IMR-90 (cell line): ENCODE data around the gene PERM1. TPM values are rescaled to one million over a fixed set of nuclear protein-coding genes. Genes with fewer than 3 reads are reported as not detected.

Source experiments
- ATAC-seq: fragments of 200-7000 bp; cut with Tn5 transposase; 2 replicates; pipeline ENCODE4 v1.9.1; 2020; ENCODE audit warnings: low read depth, mild to moderate bottlenecking, moderate library complexity
- BruUV-seq: library from RNA; stranded (reverse); fragments of 400-500 nt; replicated peaks from 2 replicates; lab custom pipeline; 2021; lab: Mats Ljungman, UMichigan
- CTCF ChIA-PET: fragments of 300-600 bp; formaldehyde crosslinking; extraction: SDS; loops from one replicate; lab custom pipeline; 2021; ENCODE audit warnings: antibody characterized with exemption; lab: Yijun Ruan, JAX
- POLR2A ChIA-PET: fragments of 300-600 bp; sonication (Branson Sonifier 250); formaldehyde crosslinking; loops from one replicate; lab custom pipeline; 2022; ENCODE audit warnings: antibody characterized with exemption; ENCODE audit not compliant: unreplicated experiment; lab: Charles Lee
- DNase-seq: peaks from one replicate; pipeline ENCODE4 v3.0.0; 2013
- H2AFZ ChIP-seq: replicated peaks from 2 replicates; pipeline ENCODE3; 2013; ENCODE audit warnings: low read length, mild to moderate bottlenecking; ENCODE audit not compliant: poor library complexity
- H2AK5ac ChIP-seq: 2 replicates; pipeline ENCODE4 v1.6.1; 2013; ENCODE audit warnings: low read depth, low read length, inconsistent platforms
- H2AK9ac ChIP-seq: replicated peaks from 2 replicates; pipeline ENCODE3; 2013; ENCODE audit warnings: mild to moderate bottlenecking, low read depth, low read length, moderate library complexity; ENCODE audit not compliant: poor library complexity
- H2BK120ac ChIP-seq: 2 replicates; pipeline ENCODE4 v1.6.1; 2013; ENCODE audit warnings: low read depth, low read length, inconsistent platforms
- H2BK15ac ChIP-seq: 3 replicates; pipeline ENCODE4 v1.6.1; 2013; ENCODE audit warnings: low read depth, low read length, inconsistent platforms
- H2BK20ac ChIP-seq: 2 replicates; pipeline ENCODE4 v1.6.1; 2013; ENCODE audit warnings: low read depth, mild to moderate bottlenecking, inconsistent platforms, low read length, moderate library complexity
- H2BK5ac ChIP-seq: 2 replicates; pipeline ENCODE4 v1.6.1; 2013; ENCODE audit warnings: mild to moderate bottlenecking, low read depth, low read length, inconsistent platforms; ENCODE audit not compliant: poor library complexity, severe bottlenecking
- H3K14ac ChIP-seq: replicated peaks from 2 replicates; pipeline ENCODE4 v1.6.1; 2013; ENCODE audit warnings: low read depth, low read length, inconsistent platforms
- H3K18ac ChIP-seq: 2 replicates; pipeline ENCODE4 v1.6.1; 2013; ENCODE audit warnings: low read depth, low read length, control low read depth
- H3K23ac ChIP-seq: 2 replicates; pipeline ENCODE4 v1.6.1; 2013; ENCODE audit warnings: low read depth, low read length, inconsistent platforms
- H3K27ac ChIP-seq: 2 replicates; pipeline ENCODE4 v1.5.1; 2013; ENCODE audit warnings: mild to moderate bottlenecking, control low read depth, low read length; ENCODE audit not compliant: insufficient read depth
- H3K27me3 ChIP-seq: 2 replicates; pipeline ENCODE4 v1.6.1; 2013; ENCODE audit warnings: low read length; ENCODE audit not compliant: control insufficient read depth, insufficient read depth
- H3K36me3 ChIP-seq: 2 replicates; pipeline ENCODE4 v1.6.1; 2013; ENCODE audit warnings: low read length, mixed read lengths; ENCODE audit not compliant: control insufficient read depth, insufficient read depth
- H3K4ac ChIP-seq: 2 replicates; pipeline ENCODE4 v1.6.1; 2013; ENCODE audit warnings: low read depth, low read length, inconsistent platforms
- H3K4me1 ChIP-seq: 2 replicates; pipeline ENCODE4 v1.6.1; 2013; ENCODE audit warnings: low read length, mixed read lengths; ENCODE audit not compliant: control insufficient read depth, insufficient read depth
- H3K4me2 ChIP-seq: 2 replicates; pipeline ENCODE4 v1.6.1; 2013; ENCODE audit warnings: low read depth, mild to moderate bottlenecking, control low read depth, low read length, moderate library complexity
- H3K4me3 ChIP-seq: 2 replicates; pipeline ENCODE4 v1.5.1; 2013; ENCODE audit warnings: low read depth, mild to moderate bottlenecking, control low read depth, low read length, moderate library complexity; ENCODE audit not compliant: insufficient read depth
- H3K56ac ChIP-seq: 2 replicates; pipeline ENCODE4 v1.6.1; 2013; ENCODE audit warnings: low read length, inconsistent platforms; ENCODE audit not compliant: insufficient read depth; ENCODE audit errors: extremely low read depth
- H3K79me1 ChIP-seq, 2 experiments: 2 replicates each; pipeline ENCODE4 v1.6.1; 2013; ENCODE audit warnings: low read length in 2 of 2, inconsistent platforms in 1 of 2, low read depth in 1 of 2
- H3K9ac ChIP-seq: 2 replicates; pipeline ENCODE4 v1.6.1; 2013; ENCODE audit warnings: low read depth, low read length, control low read depth
- H3K9me1 ChIP-seq: 2 replicates; pipeline ENCODE4 v1.6.1; 2013; ENCODE audit warnings: low read length, inconsistent platforms; ENCODE audit not compliant: insufficient read depth
- H3K9me3 ChIP-seq: 2 replicates; pipeline ENCODE4 v1.6.1; 2013; ENCODE audit warnings: low read length; ENCODE audit not compliant: control insufficient read depth, insufficient read depth
- H4K20me1 ChIP-seq: 2 replicates; pipeline ENCODE4 v1.6.1; 2013; ENCODE audit warnings: low read length, inconsistent platforms; ENCODE audit not compliant: insufficient read depth
- H4K5ac ChIP-seq: 2 replicates; pipeline ENCODE4 v1.6.1; 2013; ENCODE audit warnings: mild to moderate bottlenecking, low read depth, low read length, control low read depth
- H4K8ac ChIP-seq, 2 experiments: 2 replicates each; pipeline ENCODE4 v1.6.1; 2013; ENCODE audit warnings: low read depth in 2 of 2, low read length in 2 of 2, control low read depth in 1 of 2, inconsistent platforms in 1 of 2
- H4K91ac ChIP-seq: 2 replicates; pipeline ENCODE4 v1.6.1; 2013; ENCODE audit warnings: low read depth, low read length, inconsistent platforms; ENCODE audit not compliant: insufficient read depth
- CEBPB ChIP-seq: IDR thresholded peaks from 2 replicates; pipeline ENCODE4 v1.6.1; 2012; ENCODE audit warnings: low read depth, low read length, improper control_type of control experiment
- CHD1 ChIP-seq: IDR thresholded peaks from 2 replicates; pipeline ENCODE4 v1.6.1; 2012; ENCODE audit warnings: low read depth, low read length, improper control_type of control experiment
- CTCF ChIP-seq: conservative IDR thresholded peaks from 2 replicates; pipeline ENCODE4 v1.5.1; 2012; ENCODE audit warnings: mild to moderate bottlenecking, low read depth, low read length, improper control_type of control experiment
- ELK1 ChIP-seq: fragments of 150-350 bp; IDR thresholded peaks from 2 replicates; pipeline ENCODE4 v1.6.1; 2016; ENCODE audit warnings: low read depth, mild to moderate bottlenecking, low read length, moderate library complexity, borderline replicate concordance
- FOS ChIP-seq: fragments of 150-350 bp; IDR thresholded peaks from 2 replicates; pipeline ENCODE4 v1.6.1; 2016; ENCODE audit warnings: low read depth, low read length
- MAFK ChIP-seq: IDR thresholded peaks from 2 replicates; pipeline ENCODE4 v1.6.1; 2012; ENCODE audit warnings: low read depth, low read length, improper control_type of control experiment
- MXI1 ChIP-seq: IDR thresholded peaks from 2 replicates; pipeline ENCODE4 v1.6.1; 2012; ENCODE audit warnings: low read depth, mild to moderate bottlenecking, low read length, moderate library complexity, borderline replicate concordance
- NFE2L2 ChIP-seq: fragments of 150-350 bp; IDR thresholded peaks from 2 replicates; pipeline ENCODE4 v1.6.1; 2016; ENCODE audit warnings: low read depth, mild to moderate bottlenecking, low read length
- POLR2A ChIP-seq: IDR thresholded peaks from 2 replicates; pipeline ENCODE4 v1.6.1; 2012; ENCODE audit warnings: mild to moderate bottlenecking, low read depth, low read length
- RAD21 ChIP-seq: IDR thresholded peaks from 2 replicates; pipeline ENCODE4 v1.6.1; 2012; ENCODE audit warnings: low read length, improper control_type of control experiment
- RCOR1 ChIP-seq: IDR thresholded peaks from 2 replicates; pipeline ENCODE4 v1.6.1; 2012; ENCODE audit warnings: mild to moderate bottlenecking, low read length, improper control_type of control experiment; ENCODE audit not compliant: insufficient replicate concordance
- RFX5 ChIP-seq: IDR thresholded peaks from 2 replicates; pipeline ENCODE4 v1.8.0; 2012; ENCODE audit warnings: low read depth, mild to moderate bottlenecking, low read length, moderate library complexity
- SMC3 ChIP-seq: fragments of 150-350 bp; IDR thresholded peaks from 2 replicates; pipeline ENCODE4 v1.6.1; 2016; ENCODE audit warnings: low read depth, mild to moderate bottlenecking, antibody characterized with exemption, low read length, moderate library complexity
- USF2 ChIP-seq: fragments of 150-350 bp; IDR thresholded peaks from 2 replicates; pipeline ENCODE4 v1.6.1; 2017; ENCODE audit warnings: mild to moderate bottlenecking, antibody characterized with exemption, low read length, low read depth
- WGBS, 2 experiments: methylation state at CpG; one replicate each; pipeline versions ENCODE4 v1.1.5 to v1.1.7; 2013; ENCODE audit warnings: missing lambda C conversion rate in 2 of 2; ENCODE audit not compliant: insufficient read length in 1 of 2; ENCODE audit errors: extremely low coverage in 2 of 2; 5-methylcytosine and 5-hydroxymethylcytosine counted together
- dilution Hi-C: fragments of 300-500 bp; cut with HindIII; formaldehyde crosslinking; loops from one replicate; pipeline ENCODE4 v1.14.3; 2018; ENCODE audit warnings: low sequenced_read_pairs; ENCODE audit not compliant: unreplicated experiment
- in situ Hi-C: fragments of 300-500 bp; cut with MboI; formaldehyde crosslinking; loops from 3 replicates; pipeline ENCODE4 v1.14.3; 2019; ENCODE audit warnings: low sequenced_read_pairs, inconsistent platforms, mixed read lengths
- intact Hi-C: fragments of 100-400 bp; cut with micrococcal nuclease; formaldehyde crosslinking; loops from 2 replicates; pipeline ENCODE4 v1.10.0; 2022
- polyA plus RNA-seq, 3 experiments: library from polyadenylated mRNA; depleted of rRNA; stranded (reverse); fragments of >200 nt; gene quantifications; 2 replicates each; pipeline ENCODE4 v1.2.3, GENCODE V29; 2012; ENCODE audit warnings: low replicate concordance in 1 of 3
- total RNA-seq: library from RNA; depleted of rRNA; stranded (reverse); fragments of >200 nt; gene quantifications from 2 replicates; pipeline ENCODE4 v1.2.3, GENCODE V29; 2012

The PERM1 gene
- total and polyA plus RNA-seq, 2 of the 4 experiments (the other 2 are of a cell fraction), result not detected

GRCh38 chr1:1005774-1006304 lies 23.9 kb upstream of the PERM1 start:
- POLR2A ChIA-PET, result no interaction called here
- in situ Hi-C loops, result no loop called here

More at GRCh38 chr1:1005774-1006304, 23.9 kb upstream of the PERM1 start:
- Histone ChIP-seq H4K8ac (no peak overlapping the region), H4K91ac (no peak overlapping the region), H3K9me1 (peaks cover 6% of the 10 kb centered on the region; the same call in 1 of the 2 replicates), H4K20me1 (peaks cover 4% of the 10 kb centered on the region; the same call in 1 of the 2 replicates), H2AK5ac (no peak overlapping the region), H3K79me1 (peaks cover 8 to 22% of the 10 kb centered on the region in 2 experiments; a peak in 3 of 4 replicates), H3K56ac (no peak overlapping the region), H3K4me3 (no peak overlapping the region), H3K36me3 (no peaks in the 10 kb centered on the region), H2BK120ac (no peak overlapping the region), H2BK15ac (no peak overlapping the region), H4K5ac (no peak overlapping the region), H2BK5ac (peak overlapping the region; percentile 44), H3K9me3 (no peaks in the 10 kb centered on the region), H3K4ac (no peak overlapping the region), H3K23ac (no peak overlapping the region), H2BK20ac (no peak overlapping the region), H3K14ac (no peak overlapping the region), H3K4me2 (no peak overlapping the region), H3K27ac (no peak overlapping the region), H3K4me1 (peaks cover 8% of the 10 kb centered on the region), H3K9ac (no peak overlapping the region), H3K18ac (no peak overlapping the region), H2AK9ac (peak overlapping the region; percentile 50), H3K27me3 (no peaks in the 10 kb centered on the region), H2AFZ (peak overlapping the region; percentile 43)
- ATAC-seq (no peak), DNase-seq (no peak)
- dilution Hi-C loops, result no loop called here
- CTCF ChIA-PET, result no interaction called here
- TF ChIP-seq RFX5 (no peak), NFE2L2 (no peak), CHD1 (no peak), RCOR1 (no peak), POLR2A (no peak), MAFK (no peak), USF2 (no peak), CEBPB (no peak), FOS (no peak), ELK1 (no peak), RAD21 (no peak), CTCF (no peak), SMC3 (no peak), MXI1 (no peak)
- intact Hi-C loops, result no loop called here
- 59% methylated on average over 9 of the region's 23 CpGs; no CpG with 5 or more reads in 1 of the 2 experiments for WGBS, 2 experiments
- BruUV-seq, result no TSS peak
